Measurements from ENCODE around the gene ZDHHC12.

ZDHHC12 gene

DNA sequence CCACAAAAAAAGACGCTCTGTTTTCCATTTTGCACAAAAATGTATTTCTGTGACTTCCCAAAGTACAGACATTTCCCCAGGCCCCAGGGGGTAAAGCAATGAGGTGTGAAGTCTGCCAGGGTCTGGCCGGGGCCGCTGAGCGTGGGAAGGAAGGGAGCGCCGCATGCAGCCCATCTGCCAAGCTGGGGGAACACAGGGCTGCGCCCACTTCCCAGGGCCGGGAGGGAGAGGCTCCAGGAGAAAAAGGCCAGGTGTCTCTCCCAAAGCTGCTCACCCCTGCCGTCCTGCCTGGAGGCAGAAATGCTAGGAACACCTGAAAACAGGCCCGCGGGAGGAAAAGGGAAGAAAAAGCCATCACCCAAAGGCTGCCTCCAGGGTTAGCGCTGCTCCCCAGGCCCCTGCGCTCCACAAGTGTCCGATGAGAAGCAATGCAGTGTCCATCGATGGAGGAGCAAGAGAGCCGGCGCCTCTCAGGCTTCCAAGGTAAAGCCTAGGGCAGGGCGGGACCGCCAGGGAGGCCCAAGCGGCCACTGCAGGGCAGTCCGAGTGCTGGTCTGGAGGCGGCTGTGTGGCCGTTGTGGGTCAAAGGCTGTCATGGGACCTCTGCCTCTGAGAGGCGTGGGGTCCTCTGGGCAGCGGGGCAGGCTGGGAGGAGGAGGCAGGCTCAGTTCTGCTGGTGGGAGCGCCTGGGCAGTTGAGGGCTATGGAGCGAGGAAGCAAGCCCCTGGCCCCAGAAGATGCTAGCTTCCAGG is 6.0 kb upstream of the ZDHHC12 start:
- no peak for DNase-seq (ENCODE audit: low read depth)

DNA sequence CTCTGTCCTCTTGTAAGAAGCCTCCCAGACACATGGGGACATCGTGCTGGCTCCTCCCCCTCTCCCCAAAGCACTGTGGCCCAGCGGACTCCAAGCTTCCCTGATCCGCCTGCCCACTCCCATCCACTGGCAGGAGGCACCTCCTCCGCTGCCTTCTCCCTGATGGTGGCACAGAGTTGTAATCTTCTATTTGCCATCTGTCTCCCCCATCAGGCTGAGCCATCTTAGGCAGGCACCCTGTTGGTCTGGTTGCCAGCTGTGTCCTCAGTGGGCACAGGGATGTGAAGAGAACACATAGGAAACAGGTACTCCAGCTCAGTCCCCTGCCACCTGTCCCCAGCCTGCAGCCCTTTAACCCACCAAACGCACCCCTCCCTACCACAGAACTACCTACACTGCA is 5.4 kb upstream of the ZDHHC12 start:
- no peak for DNase-seq (ENCODE audit: low read depth)

DNA sequence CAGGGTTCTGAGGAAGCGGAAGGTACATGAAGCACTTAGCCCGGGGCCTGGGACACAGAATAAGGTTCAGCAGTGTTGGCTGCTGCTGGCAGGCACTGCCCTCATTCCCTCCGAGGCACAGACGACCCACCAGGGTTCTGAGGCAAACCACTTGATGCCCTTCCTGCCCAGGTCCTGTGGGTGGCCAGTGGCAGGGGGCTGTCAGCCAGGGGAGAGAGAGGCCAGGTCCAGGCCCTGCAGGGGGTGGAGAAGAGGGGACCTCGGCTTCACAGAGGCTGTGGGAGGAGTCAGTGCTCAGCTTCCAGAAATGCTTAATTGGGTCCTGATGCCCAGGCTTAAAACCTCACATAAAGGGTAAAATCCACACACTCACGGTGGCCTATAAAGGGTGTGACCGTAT is 4.4 kb upstream of the ZDHHC12 start:
- no peak for DNase-seq (ENCODE audit: low read depth)

DNA sequence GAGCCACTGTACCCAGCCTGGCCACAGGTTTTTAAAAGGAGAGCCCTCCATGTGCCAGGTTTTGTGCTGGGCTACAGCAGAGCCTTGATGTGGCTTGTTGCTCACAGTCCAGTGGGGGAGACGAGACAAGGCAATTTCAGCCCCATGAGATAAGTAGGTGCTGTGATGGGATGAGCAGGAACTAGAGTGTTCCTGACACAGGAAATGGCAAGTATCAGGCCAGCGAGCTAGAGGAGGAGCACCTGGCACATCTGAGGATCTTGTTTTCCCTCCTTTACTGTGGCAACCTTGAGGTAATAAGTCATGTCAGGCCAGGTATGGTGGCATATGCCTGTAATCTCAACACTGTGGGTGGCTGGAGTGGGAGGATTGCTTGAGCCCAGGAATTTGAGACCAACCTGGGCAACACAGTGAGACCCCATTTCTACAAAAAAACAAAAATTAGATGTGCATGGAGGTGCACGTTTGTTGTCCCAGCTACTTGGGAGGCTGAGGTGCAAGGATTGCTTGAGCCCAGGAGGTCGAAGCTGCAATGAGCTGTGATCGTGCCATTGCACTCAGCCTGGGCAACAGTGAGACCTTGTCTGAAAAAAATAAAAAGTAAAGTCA is 3.8 kb upstream of the ZDHHC12 start:
- DNase-seq (ENCODE audit: low read depth): no peak

DNA sequence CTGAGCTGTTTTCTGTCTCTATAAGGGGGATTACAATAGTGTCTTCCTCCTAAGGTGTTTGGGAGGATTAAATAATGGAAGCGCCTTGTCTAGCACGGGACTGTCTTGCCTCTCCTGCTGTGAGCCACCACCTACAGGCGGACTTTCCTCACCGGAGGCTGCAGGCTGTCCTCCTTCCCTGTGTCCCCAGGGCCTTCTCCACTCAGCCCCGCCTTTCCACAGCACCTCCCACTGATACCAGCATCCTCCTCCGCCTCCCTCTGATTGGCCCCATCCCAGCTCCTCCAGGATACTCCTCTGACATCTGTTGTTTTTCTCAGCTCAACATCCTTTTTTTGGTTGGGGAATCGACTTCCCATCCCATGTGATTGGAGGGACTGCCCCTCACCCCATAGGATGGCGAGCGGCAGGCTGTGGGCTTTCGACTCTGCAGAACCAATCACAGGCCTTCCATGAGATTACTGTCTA is 851 bp upstream of the ZDHHC12 start:
- peak; percentile 16 for DNase-seq (ENCODE audit: low read depth)

DNA sequence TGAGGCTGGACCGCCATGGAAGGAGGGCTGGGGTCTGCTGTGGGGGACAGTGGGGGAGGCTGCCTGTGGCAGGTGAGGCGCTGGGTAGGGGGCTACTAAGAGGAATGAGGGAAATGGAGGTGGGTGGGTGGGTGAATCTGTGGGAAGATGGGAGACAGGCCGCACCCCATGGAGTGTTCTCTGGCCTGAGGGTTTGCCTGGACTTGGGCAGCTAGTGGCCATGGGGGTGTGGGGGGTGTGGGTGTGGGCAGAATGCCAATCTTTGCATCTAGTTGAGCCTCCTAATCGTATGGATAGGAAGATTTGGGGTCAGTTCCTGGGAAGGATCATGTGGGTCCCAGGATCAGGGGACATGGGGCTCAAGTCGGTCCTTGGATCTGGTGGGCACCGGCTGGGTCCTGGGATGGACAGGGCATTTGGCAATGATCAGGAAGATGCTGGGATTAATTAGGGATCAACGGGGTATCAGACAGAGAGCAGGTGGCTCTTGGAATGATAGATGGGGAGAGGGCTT is 518 bp downstream of the ZDHHC12 start:
- no peak for DNase-seq (ENCODE audit: low read depth)

DNA sequence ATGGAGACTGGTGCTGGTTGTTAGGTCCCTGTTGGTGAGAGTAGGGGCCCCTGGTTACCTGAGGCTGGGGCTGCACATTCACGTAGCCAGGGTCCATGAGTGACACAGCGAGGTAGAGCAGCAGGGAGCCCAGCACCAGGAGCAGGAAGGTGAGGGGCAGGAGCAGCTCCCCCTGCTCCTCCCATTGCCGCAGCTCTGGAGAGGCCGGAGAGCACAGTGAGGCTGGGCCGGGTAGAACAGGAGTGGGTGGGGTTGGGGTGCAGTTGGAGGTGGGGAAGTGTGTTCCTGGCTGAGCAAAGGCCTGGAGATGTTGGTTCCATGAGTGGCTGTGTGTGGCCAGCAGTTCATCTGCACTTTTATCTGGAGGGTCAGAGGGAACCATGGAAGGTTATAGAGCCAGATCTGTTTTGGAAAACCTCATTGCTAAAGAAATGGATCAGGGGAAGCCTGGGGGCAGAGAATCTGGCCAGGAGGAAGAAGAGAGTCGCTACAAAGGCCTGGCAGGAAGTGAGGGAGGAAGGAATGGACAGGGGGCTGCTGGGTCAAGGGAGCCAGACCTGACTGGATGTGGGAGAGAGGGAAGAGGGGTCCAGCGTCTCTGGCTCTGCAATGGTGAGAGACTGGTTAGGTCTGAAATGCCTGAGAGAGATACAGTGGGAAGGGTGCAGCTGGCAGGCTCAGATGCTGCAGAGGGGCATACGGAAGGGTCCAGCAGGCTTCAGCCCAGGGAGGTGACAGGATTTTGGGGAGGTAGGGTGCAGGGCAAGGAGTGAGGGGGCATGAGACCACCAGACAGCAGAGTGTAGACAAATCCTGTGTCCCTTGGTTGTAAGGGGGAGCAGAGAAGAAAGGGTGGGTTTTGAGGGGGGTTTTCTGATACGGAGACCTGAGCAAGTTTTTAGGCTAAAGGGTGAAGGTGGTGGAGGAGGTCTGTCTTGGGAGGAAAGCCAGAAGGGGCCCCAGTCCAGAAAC is 1.3 kb downstream of the ZDHHC12 start:
- DNase-seq (ENCODE audit: low read depth): no peak

DNA sequence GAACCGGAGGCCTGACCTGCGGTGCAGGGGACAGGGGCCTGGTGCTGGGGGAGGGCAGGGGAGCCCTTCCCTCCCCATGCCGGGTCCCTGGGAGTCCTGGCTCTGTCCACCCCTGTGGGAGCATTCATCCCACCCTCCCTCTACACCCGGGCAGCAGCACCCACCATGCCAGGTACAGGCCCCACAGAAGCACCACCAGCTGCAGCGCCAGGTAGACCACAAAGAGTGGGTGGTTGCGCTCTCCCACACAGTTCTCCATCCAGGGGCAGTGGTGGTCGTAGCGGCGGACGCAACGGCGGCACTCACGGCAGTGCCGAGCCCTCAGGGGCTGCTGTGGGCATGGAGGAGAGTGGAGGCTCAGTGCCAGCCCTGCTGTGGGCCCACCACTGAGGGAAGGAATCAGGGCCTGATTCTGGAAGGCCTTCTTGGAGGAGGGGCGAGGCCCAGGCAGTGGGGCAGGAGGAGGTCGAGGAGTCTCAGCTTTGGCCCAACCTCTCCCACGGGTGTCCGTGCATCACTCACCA is 2.4 kb downstream of the ZDHHC12 start:
- no peak for DNase-seq (ENCODE audit: low read depth)

DNA sequence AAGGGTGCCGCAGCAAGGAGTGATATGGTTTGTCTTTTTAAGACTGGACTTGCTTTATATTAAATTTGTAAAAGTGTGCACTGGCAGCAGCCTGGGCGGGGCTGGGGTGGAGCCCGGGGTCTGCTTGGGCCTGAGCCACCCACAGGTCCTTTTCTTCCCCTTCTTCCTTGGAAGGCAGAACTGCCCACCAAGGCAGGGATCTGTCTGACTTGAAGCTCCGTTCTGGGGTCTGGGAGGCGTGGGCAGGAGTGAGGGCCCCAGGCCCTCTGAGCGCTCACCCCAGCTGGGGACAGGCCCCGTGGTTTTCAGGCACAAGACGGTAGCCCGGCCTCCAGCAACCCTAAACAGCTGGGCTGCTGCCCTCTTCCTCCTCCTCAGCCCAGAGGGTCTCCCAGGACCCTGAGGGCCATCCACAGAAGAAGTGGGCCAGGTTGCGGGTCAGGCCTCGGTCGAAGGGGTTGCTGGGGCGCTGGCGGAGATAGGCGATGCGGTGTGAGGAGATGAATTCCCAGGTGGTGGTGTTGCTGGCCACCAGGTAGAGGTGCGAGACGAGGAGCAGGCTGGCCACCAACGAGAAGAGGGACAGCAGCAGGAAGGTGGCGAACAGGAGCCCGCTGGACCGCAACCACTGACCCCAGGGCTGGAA is 3.0 kb downstream of the ZDHHC12 start:
- no peak for DNase-seq (ENCODE audit: low read depth)

DNA sequence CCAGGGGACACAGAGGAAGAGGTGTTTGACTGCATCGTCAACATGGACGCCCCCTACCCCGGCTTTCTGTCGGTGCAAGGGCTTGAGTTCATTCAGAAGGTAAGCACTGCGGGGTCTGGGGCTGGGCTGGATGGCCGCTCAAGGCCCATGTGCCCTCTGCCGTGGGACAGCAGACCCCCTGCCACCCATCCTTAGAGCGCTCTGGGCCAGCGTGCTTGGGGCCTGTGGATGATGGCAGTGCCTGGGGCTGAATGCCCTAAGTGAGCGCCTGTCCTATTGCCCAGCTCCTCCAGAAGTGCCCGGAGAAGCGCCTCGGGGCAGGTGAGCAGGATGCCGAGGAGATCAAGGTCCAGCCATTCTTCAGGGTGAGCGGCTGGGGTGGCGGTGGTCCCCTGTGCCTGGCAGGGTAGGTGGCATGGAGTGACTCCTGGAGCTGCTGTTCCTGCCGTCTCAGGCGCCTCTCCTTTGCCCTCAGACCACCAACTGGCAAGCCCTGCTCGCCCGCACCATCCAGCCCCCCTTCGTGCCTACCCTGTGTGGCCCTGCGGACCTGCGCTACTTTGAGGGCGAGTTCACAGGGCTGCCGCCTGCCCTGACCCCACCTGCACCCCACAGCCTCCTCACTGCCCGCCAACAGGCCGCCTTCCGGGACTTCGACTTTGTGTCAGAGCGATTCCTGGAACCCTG is 3.9 kb downstream of the ZDHHC12 start:
- DNase-seq (ENCODE audit: low read depth): no peak

DNA sequence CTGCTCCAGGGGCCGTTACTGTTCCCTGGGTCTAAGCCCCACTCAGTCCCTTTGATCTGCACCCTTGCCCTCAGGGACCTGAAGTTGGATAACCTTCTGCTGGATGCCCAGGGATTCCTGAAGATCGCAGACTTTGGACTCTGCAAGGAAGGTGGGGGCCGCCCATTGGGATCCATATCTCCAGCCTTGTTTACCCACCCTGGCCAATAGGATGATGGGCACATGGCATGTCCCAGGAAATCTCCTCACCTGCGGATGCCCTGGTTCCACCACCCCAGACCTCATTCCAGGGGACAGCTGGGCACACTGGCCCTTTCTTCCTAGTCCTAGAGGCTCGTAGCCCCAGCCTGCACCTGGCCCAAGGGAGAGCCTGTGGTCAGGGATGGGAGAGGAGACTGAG is 5.5 kb downstream of the ZDHHC12 start:
- no peak for DNase-seq (ENCODE audit: low read depth)

DNA sequence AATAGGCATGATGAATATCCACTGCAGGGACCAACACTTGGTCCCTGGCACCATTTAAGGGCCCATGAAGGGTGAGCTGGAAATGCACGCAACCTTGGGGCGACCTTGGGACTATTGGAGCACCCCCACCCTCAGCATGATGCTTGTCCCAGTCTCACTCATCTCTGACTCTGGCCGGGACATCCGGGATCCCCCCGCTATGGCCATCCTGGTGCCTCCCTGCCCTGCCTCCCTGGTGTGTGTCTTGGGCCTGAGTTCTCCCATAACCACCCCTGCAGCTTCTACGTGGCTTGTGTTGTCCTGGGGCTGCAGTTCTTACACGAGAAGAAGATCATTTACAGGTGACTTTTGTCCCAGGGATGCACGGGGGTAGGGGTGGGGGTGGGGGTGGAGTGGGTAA is 5.9 kb downstream of the ZDHHC12 start:
- DNase-seq (ENCODE audit: low read depth): no peak

DNA sequence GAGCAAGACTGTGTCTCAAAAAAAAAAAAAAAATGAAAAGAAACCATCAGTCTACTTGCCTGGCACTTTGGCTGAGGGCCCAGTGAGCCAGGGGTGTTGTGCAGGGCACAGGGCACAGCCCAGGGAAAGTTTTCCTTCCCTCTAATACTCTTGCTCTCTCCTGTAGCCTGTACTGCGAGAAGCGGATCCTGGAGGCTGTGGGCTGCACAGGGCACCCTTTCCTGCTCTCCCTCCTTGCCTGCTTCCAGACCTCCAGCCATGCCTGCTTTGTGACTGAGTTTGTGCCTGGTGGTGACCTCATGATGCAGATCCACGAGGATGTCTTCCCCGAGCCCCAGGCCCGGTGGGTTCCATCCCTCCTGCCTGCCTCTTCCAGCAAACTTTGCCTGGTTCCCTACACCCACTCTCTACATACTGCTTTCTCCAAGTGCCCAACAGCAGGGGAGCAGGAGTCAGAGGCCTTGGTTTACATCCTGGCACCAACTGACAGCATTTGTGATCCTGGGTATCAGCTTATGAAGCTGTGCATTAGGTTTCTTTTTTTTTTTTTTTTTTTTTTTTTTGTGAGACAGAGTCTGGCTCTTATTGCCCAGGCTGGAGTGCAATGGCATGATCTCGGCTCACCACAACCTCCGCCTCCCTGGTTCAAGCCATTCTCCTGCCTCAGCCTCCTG is 7.2 kb downstream of the ZDHHC12 start:
- no peak for DNase-seq (ENCODE audit: low read depth)

DNA sequence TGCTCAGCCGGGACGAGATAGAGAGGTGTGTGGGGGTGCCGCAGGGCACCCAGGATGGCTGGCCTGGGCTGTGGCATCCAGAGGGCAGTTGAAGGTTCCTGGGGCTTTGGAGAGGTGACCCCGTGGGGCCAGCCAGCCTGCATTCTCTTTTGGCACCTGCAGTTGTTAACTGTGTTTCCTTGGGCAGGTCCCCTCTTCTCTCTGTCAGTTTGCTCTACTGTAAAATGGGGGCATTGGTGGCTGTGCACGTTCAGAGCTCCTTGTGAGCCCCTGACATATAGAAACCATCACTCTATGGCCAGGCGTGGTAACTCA is 8.5 kb downstream of the ZDHHC12 start:
- DNase-seq (ENCODE audit: low read depth): no peak

DNA sequence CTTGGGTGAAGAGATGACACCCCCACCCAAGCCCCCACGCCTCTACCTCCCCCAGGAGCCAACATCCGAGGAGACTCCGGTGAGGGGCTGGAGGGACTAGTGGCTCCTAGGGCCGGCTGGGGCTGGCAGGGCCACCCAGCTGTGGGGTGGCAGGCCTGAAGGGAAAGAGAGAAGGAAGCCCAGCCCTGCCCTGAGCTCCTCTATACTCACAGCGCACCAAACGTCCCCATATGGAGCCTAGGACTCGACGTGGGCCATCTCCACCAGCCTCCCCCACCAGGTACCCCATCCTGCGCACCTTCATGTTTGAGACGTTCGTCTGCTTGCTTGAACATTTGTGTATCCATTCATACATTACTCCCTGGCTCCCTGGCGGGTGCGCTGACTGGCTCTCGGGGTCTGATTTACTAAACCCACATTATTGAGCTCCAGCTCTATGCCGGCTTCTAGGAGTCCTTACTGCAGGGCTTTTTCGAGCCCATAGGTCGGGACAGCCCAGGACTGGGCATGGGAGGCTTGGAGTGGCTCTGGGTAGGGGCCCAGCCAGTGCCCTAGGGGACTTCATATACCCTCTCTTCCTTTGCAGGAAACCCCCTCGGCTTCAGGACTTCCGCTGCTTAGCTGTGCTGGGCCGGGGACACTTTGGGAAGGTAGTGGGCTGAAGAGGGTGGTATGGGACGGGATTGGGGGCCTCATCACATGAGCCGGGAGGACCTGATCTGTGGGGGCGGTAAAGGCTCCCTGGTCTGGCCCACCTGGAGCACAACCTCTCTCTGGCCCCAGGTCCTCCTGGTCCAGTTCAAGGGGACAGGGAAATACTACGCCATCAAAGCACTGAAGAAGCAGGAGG is 9.1 kb downstream of the ZDHHC12 start:
- DNase-seq (ENCODE audit: low read depth): no peak

DNA sequence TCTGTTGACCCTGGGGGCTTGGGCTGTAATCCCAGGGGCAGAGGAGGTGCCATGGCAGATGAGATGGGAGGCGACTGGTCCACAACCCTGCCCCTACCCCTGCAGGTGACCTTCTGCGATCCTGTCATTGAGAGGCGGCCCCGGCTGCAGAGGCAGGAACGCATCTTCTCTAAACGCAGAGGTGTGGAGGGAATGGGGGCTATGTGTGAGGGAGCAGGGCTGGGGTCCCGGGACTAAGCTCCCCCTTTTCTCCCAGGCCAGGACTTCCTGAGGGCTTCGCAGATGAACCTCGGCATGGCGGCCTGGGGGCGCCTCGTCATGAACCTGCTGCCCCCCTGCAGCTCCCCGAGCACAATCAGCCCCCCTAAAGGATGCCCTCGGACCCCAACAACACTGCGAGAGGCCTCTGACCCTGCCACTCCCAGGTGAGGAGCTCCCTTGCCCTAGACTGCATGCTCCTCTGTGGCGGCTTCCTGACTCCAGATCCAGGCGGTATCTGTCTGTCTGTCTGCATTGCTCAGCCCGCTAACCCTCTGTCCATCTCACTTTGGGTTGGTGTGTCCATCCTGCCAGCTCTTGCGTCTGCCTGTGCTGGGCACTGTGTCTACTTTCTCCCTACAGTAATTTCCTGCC is 9.9 kb downstream of the ZDHHC12 start:
- DNase-seq (ENCODE audit: low read depth): no peak

DNA sequence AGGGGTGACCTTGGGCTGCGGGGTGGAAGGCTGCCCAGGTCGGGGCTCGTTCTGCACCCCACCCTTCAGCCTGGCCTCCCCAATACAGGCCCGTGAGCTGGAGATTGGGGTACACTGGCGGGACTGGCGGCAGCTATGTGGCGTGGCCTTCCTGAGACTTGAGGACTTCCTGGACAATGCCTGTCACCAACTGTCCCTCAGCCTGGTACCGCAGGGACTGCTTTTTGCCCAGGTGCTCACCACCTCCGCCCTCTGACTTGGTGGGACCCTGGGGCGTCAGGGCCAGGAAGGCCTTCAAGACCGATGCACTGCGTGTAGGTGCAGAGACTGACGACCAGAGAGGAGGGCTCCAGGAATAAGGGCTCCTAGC is 10.5 kb downstream of the ZDHHC12 start:
- no peak for DNase-seq (ENCODE audit: low read depth)

DNA sequence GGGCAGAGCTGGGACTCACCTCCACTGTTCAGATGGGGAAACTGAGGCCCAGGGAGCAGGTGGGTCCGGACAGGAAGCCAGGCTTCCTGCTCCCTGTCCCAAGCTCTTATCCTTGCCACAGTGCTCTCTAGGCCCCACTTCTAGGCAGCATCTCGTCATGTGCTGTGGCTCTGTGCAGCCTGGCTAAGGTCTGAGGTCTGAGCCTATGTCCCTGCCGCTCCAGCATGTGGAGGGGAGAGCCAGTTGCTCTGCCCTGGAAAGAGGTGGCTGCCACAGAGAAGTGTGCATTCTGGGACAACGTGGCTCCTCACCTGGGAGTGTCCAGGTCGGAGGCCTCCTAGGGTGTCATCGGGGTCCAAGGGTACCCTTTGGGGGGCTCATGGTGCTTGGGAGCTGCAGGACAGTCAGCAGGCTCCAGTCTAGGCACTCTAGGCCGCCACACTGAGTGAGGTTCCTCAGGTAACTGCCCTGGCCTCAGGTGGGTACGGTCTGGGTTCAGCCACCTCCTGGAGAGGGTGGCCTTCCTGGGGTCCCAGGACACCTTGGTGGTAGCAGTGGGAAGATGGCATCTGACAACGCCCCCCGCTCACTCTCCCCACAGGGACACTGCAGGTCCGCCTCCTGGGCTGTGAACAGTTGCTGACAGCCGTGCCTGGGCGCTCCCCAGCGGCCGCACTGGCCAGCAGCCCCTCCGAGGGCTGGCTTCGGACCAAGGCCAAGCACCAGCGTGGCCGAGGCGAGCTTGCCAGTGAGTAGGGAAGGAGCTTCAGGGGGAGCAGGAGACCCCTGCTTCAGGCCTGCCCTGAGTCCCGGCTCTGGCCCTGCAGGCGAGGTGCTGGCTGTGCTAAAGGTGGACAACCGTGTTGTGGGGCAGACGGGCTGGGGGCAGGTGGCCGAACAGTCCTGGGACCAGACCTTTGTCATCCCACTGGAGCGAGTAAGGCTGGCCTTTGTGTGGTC is 11.2 kb downstream of the ZDHHC12 start:
- no peak for DNase-seq (ENCODE audit: low read depth)
